ENCODE results near the gene AP1S1.

DNA sequence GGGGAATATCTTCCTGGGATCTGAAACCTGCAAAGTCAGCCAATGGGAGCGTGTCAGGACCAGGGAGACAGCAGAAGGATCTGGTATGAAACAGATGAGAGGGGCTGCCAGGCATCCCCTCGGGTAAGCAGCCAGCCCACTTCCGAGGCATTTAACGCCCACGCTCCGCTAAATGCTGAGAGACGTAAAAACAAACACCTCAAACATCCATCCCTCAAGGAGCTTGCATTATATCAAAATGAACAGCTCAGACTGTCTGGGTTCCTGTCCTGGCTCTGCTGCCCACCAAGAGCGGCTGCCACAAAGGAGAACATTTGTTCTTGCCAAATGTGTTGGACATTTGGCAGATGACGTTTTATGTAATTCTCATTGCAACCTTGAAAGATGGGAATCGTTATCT, 34.4 kb upstream of the AP1S1 start:
- TF ChIP-seq, protein P1, sequence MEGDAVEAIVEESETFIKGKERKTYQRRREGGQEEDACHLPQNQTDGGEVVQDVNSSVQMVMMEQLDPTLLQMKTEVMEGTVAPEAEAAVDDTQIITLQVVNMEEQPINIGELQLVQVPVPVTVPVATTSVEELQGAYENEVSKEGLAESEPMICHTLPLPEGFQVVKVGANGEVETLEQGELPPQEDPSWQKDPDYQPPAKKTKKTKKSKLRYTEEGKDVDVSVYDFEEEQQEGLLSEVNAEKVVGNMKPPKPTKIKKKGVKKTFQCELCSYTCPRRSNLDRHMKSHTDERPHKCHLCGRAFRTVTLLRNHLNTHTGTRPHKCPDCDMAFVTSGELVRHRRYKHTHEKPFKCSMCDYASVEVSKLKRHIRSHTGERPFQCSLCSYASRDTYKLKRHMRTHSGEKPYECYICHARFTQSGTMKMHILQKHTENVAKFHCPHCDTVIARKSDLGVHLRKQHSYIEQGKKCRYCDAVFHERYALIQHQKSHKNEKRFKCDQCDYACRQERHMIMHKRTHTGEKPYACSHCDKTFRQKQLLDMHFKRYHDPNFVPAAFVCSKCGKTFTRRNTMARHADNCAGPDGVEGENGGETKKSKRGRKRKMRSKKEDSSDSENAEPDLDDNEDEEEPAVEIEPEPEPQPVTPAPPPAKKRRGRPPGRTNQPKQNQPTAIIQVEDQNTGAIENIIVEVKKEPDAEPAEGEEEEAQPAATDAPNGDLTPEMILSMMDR (IDR thresholded peaks at IDR 0.05), result no peak
- TF ChIP-seq EZH2 (IDR thresholded peaks at IDR 0.05; ENCODE audit: borderline replicate concordance, insufficient read depth, low read depth, low read length, poor library complexity, severe bottlenecking), result no peak
